Astrocyte (in vitro differentiated cells and primary cell): Measurements from ENCODE around the gene PABPC1L. TPM values are rescaled to one million over a fixed set of nuclear protein-coding genes. Genes with fewer than 3 reads are reported as not detected.
A peak's percentile ranks its signal among the peaks of the same experiment; 100 is the strongest.
"Not testable (repeated sequence)": the region's sequence is repeated elsewhere in the genome, so short reads cannot be mapped to it uniquely, and the experiment has no call there.

Experiments
- DNase-seq: peaks from one replicate; pipeline ENCODE4 v3.0.0-alpha.2; 2010; ENCODE audit warnings: low read depth
- FAIRE-seq: peaks from 2 replicates; lab custom pipeline; 2011; peaks lifted over from hg19 to GRCh38; lab: Jason Lieb, UNC
- H2AFZ ChIP-seq: 2 replicates; pipeline ENCODE4 v1.6.0; 2012; ENCODE audit warnings: low read depth, low read length, inconsistent platforms
- H3K27ac ChIP-seq: 2 replicates; pipeline ENCODE4 v1.5.1; 2011; ENCODE audit warnings: low read depth, low read length, inconsistent platforms
- H3K27me3 ChIP-seq: 2 replicates; pipeline ENCODE4 v1.6.0; 2011; ENCODE audit warnings: low read length, inconsistent platforms; ENCODE audit not compliant: insufficient read depth
- H3K36me3 ChIP-seq: 2 replicates; pipeline ENCODE4 v1.5.1; 2011; ENCODE audit warnings: low read length, inconsistent platforms; ENCODE audit not compliant: insufficient read depth
- H3K4me1 ChIP-seq: 2 replicates; pipeline ENCODE4 v1.5.1; 2011; ENCODE audit warnings: low read length, inconsistent platforms; ENCODE audit not compliant: insufficient read depth
- H3K4me2 ChIP-seq: 2 replicates; pipeline ENCODE4 v1.6.0; 2012; ENCODE audit warnings: low read length, inconsistent platforms
- H3K4me3 ChIP-seq: 2 replicates; pipeline ENCODE4 v1.5.1; 2011; ENCODE audit warnings: low read depth, mild to moderate bottlenecking, low read length, inconsistent platforms; ENCODE audit not compliant: insufficient read depth
- H3K79me2 ChIP-seq: 2 replicates; pipeline ENCODE4 v1.6.0; 2012; ENCODE audit warnings: mild to moderate bottlenecking, low read length, inconsistent platforms; ENCODE audit not compliant: insufficient read depth
- H3K9ac ChIP-seq: 2 replicates; pipeline ENCODE4 v1.6.0; 2012; ENCODE audit warnings: mild to moderate bottlenecking, low read length, inconsistent platforms
- H3K9me3 ChIP-seq: 2 replicates; pipeline ENCODE4 v1.5.1; 2012; ENCODE audit warnings: low read depth, mild to moderate bottlenecking, low read length, inconsistent platforms; ENCODE audit not compliant: insufficient read depth
- H4K20me1 ChIP-seq: 2 replicates; pipeline ENCODE4 v1.6.0; 2012; ENCODE audit warnings: low read length, inconsistent platforms; ENCODE audit not compliant: insufficient read depth
- H3K27ac Mint-ChIP-seq: one replicate; pipeline ENCODE4 v1.8.0; 2021; ENCODE audit warnings: mild to moderate bottlenecking, mixed read lengths; ENCODE audit not compliant: unreplicated experiment
- H3K27me3 Mint-ChIP-seq: one replicate; pipeline ENCODE4 v1.8.0; 2021; ENCODE audit warnings: low read depth, mixed read lengths; ENCODE audit not compliant: unreplicated experiment
- H3K36me3 Mint-ChIP-seq: one replicate; pipeline ENCODE4 v1.8.0; 2021; ENCODE audit warnings: low read depth, mixed read lengths; ENCODE audit not compliant: unreplicated experiment
- H3K4me1 Mint-ChIP-seq: one replicate; pipeline ENCODE4 v1.8.0; 2021; ENCODE audit warnings: low read depth, mixed read lengths; ENCODE audit not compliant: unreplicated experiment
- H3K4me3 Mint-ChIP-seq: one replicate; pipeline ENCODE4 v1.8.0; 2021; ENCODE audit warnings: mild to moderate bottlenecking, moderate library complexity, mixed read lengths; ENCODE audit not compliant: unreplicated experiment
- H3K9me3 Mint-ChIP-seq: one replicate; pipeline ENCODE4 v1.8.0; 2021; ENCODE audit warnings: mild to moderate bottlenecking, mixed read lengths; ENCODE audit not compliant: unreplicated experiment
- CTCF ChIP-seq: IDR thresholded peaks from 2 replicates; pipeline ENCODE4 v1.5.1; 2011; ENCODE audit warnings: low read depth, mild to moderate bottlenecking, inconsistent platforms, low read length, moderate library complexity; ENCODE audit not compliant: insufficient read depth
- EZH2 ChIP-seq: IDR thresholded peaks from 2 replicates; pipeline ENCODE4 v1.6.1; 2012; ENCODE audit warnings: mild to moderate bottlenecking, low read length, inconsistent platforms; ENCODE audit not compliant: insufficient read depth
- total RNA-seq: library from RNA; stranded (reverse); gene quantifications from 2 replicates; pipeline ENCODE4 v1.2.1, GENCODE V29; 2021

The PABPC1L gene
- total RNA-seq, 1 donor from 2014 or later = 48.7 TPM

DNA sequence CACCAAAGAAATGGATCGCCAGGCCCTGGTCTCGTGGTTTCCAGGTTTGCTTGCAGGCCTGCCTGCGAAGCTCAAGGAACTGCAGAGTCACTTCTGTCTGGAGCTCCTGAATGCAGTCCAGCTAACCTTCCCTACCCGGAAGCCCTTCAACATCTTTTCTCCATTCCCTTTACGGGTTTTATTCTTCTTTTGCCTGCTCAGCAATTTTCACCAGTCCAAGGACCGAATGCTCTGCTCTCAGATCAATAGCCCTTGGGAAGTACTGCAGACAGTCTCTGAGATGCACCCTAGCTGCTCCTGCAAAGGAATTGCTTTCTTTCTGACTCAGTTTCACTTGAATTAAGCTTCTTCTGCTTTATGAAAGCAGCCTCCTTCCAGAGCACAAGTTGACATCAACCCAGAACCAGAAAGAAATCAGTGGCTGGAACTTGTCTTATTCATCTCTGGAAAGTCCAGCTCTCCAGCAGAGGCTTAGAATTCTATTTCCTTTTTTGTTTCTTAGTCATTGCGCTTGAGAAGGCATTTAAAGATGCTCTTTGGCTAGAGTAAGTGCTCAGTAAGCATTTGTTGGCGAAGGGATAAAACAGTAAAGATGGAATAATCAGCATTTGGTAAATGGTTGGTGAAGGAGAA lies 43.0 kb upstream of the PABPC1L start:
- Histone ChIP-seq H3K9me3 (no peaks in the 10 kb centered on the region), H3K27me3 (peaks cover 16% of the 10 kb centered on the region), H3K4me3 (no peak overlapping the region), H3K27ac (no peak overlapping the region), H3K36me3 (no peaks in the 10 kb centered on the region), H3K4me2 (peak overlapping the region; percentile 24), H3K9ac (no peak overlapping the region), H4K20me1 (no peaks in the 10 kb centered on the region), H3K4me1 (peaks cover 4% of the 10 kb centered on the region), H2AFZ (no peak overlapping the region), H3K79me2 (no peaks in the 10 kb centered on the region)
- no peak for DNase-seq
- Mint-ChIP-seq H3K4me1 (peaks cover 13% of the 10 kb centered on the region), H3K9me3 (no peaks in the 10 kb centered on the region), H3K27ac (no peak overlapping the region), H3K36me3 (no peaks in the 10 kb centered on the region), H3K4me3 (no peak overlapping the region), H3K27me3 (peaks cover 9% of the 10 kb centered on the region)
- TF ChIP-seq EZH2 (no peak), CTCF (no peak)
- no peak for FAIRE-seq

DNA sequence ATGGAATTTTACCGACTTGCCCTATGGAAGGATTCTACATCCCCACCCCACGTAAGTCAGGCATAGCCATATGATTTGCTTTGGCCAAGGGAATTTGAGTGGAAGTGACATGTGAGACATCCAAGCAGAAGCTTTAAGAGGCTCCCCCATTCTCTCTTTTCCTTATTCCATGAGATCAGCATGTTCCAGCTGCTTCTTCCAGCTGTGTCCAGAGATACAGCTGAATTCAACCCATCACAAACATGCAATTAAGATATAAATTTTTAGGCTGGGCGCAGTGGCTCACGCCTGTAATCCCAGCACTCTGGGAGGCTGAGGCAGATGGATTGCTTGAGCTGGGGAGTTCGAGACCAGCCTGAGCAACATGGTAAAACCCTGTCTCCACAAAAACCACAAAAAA lies 40.4 kb upstream of the PABPC1L start:
- no peaks in the 10 kb centered on the region for H3K9me3 Mint-ChIP-seq
- Histone ChIP-seq H4K20me1 (no peaks in the 10 kb centered on the region), H3K4me1 (no peaks in the 10 kb centered on the region), H3K27ac (no peak overlapping the region), H3K4me3 (no peak overlapping the region), H3K27me3 (peaks cover 18% of the 10 kb centered on the region), H3K79me2 (no peaks in the 10 kb centered on the region), H3K36me3 (no peaks in the 10 kb centered on the region), H3K9ac (no peak overlapping the region), H2AFZ (no peak overlapping the region), H3K9me3 (no peaks in the 10 kb centered on the region), H3K4me2 (no peak overlapping the region)
- H3K27me3 Mint-ChIP-seq = peaks cover 9% of the 10 kb centered on the region
- no peaks in the 10 kb centered on the region for H3K36me3 Mint-ChIP-seq
- TF ChIP-seq EZH2 (no peak), CTCF (no peak)
- H3K27ac Mint-ChIP-seq = no peak overlapping the region
- peaks cover 8% of the 10 kb centered on the region for H3K4me1 Mint-ChIP-seq
- DNase-seq (no peak), FAIRE-seq (no peak)
- H3K4me3 Mint-ChIP-seq = no peak overlapping the region

- not testable (repeated sequence) for H2AFZ ChIP-seq, H3K27me3 Mint-ChIP-seq, H3K27ac Mint-ChIP-seq, H3K4me3 ChIP-seq, H3K27ac ChIP-seq, FAIRE-seq, H3K4me1 Mint-ChIP-seq, H3K36me3 ChIP-seq, H3K27me3 ChIP-seq, H3K9me3 Mint-ChIP-seq, DNase-seq, H3K4me2 ChIP-seq, H3K36me3 Mint-ChIP-seq, H3K9ac ChIP-seq, H3K4me3 Mint-ChIP-seq, H3K9me3 ChIP-seq, H3K4me1 ChIP-seq
- Histone ChIP-seq H4K20me1 (peaks cover 14% of the 10 kb centered on the region), H3K79me2 (peaks cover 24% of the 10 kb centered on the region)
These were observed 27.5 kb upstream of the PABPC1L start for GRCh38 chr20:44882360-44882759.
